Measurements from ENCODE around the gene GALNT11. TPM values are rescaled to one million over a fixed set of nuclear protein-coding genes. Genes with fewer than 3 reads are reported as not detected.

The GALNT11 gene
- total RNA-seq, 4 donors from 2014 or later: 46.8 to 60.2 (median 51.8) TPM

- Histone ChIP-seq H3K36me3 (peaks cover 0 to 19% of the 10 kb centered on the region in 2 donors), H3K27me3 (no peaks in the 10 kb centered on the region), H3K4me1 (no peaks in the 10 kb centered on the region), H3K9me3 (no peaks in the 10 kb centered on the region), H3K27ac (no peak overlapping the region), H3K4me3 (no peak overlapping the region)
- WGBS, 2 donors (ENCODE audit: low coverage in 1 of 2): 90 to 93% methylated on average over 1 of the region's 1 CpG
- TF ChIP-seq POLR2A (IDR thresholded peaks at IDR 0.05) (no peak), POLR2AphosphoS5 (IDR thresholded peaks at IDR 0.05) (no peak), EP300 (IDR thresholded peaks at IDR 0.05) (no peak)
- TF ChIP-seq, protein P1, sequence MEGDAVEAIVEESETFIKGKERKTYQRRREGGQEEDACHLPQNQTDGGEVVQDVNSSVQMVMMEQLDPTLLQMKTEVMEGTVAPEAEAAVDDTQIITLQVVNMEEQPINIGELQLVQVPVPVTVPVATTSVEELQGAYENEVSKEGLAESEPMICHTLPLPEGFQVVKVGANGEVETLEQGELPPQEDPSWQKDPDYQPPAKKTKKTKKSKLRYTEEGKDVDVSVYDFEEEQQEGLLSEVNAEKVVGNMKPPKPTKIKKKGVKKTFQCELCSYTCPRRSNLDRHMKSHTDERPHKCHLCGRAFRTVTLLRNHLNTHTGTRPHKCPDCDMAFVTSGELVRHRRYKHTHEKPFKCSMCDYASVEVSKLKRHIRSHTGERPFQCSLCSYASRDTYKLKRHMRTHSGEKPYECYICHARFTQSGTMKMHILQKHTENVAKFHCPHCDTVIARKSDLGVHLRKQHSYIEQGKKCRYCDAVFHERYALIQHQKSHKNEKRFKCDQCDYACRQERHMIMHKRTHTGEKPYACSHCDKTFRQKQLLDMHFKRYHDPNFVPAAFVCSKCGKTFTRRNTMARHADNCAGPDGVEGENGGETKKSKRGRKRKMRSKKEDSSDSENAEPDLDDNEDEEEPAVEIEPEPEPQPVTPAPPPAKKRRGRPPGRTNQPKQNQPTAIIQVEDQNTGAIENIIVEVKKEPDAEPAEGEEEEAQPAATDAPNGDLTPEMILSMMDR (IDR thresholded peaks at IDR 0.05): no peak
- no peak for ATAC-seq
Measured at GRCh38 chr7:152095771-152096170, 70.3 kb downstream of the GALNT11 start.

DNA sequence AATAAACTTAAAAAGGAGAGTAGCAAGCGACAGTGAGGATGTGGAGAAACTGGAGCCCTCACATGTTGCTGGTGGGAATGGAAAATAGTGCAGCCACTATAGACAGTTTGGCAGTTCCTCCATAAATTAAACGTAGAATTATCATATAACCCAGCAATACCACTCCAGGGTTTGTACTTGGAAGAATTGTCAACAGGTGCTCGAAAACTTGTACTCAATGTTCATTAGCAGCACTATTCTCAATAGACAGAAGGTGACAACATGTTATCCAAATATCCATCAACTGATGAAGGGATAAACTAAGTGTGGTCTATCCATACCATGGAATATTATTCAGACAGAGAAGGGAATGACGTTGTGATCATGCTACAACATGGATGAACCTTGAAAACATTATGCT, 71.9 kb downstream of the GALNT11 start:
- no peaks in the 10 kb centered on the region for H3K9me3 ChIP-seq
- H3K27ac ChIP-seq: no peak overlapping the region
- ATAC-seq: no peak

GRCh38 chr7:152103066-152103465, 77.6 kb downstream of the GALNT11 start:
- Histone ChIP-seq H3K27ac (no peak overlapping the region), H3K9me3 (no peaks in the 10 kb centered on the region), H3K4me1 (peaks cover 0 to 10% (median 0%) of the 10 kb centered on the region in 3 donors), H3K4me3 (no peak overlapping the region), H3K27me3 (no peaks in the 10 kb centered on the region), H3K36me3 (peaks cover 0 to 72% of the 10 kb centered on the region in 2 donors)
- ATAC-seq: no peak
- 85 to 90% methylated on average over 3 to 7 of the region's 7 CpGs for WGBS, 2 donors (ENCODE audit: low coverage in 1 of 2)
- TF ChIP-seq POLR2AphosphoS5 (IDR thresholded peaks at IDR 0.05) (no peak), POLR2A (IDR thresholded peaks at IDR 0.05) (no peak), EP300 (IDR thresholded peaks at IDR 0.05) (no peak)
- TF ChIP-seq, protein P1 (IDR thresholded peaks at IDR 0.05): no peak

More for the DNA sequence above, 71.9 kb downstream of the GALNT11 start:
- Histone ChIP-seq H3K4me3 (no peak overlapping the region), H3K36me3 (peaks cover 0 to 33% of the 10 kb centered on the region in 2 donors), H3K4me1 (no peaks in the 10 kb centered on the region), H3K27me3 (no peaks in the 10 kb centered on the region)
- TF ChIP-seq POLR2AphosphoS5 (IDR thresholded peaks at IDR 0.05) (no peak), POLR2A (IDR thresholded peaks at IDR 0.05) (no peak)
- WGBS, 2 donors (ENCODE audit: low coverage in 1 of 2): 87 to 89% methylated on average over 4 of the region's 4 CpGs

- peaks cover 0 to 10% (median 0%) of the 10 kb centered on the region in 3 donors for H3K4me1 ChIP-seq
- no peak for ATAC-seq
- H3K27ac ChIP-seq: no peak overlapping the region
- no peaks in the 10 kb centered on the region for H3K27me3 ChIP-seq
- H3K9me3 ChIP-seq: no peaks in the 10 kb centered on the region
- 43 to 47% methylated on average over 4 to 5 of the region's 5 CpGs for WGBS, 2 donors (ENCODE audit: low coverage in 1 of 2)
- TF ChIP-seq POLR2A (IDR thresholded peaks at IDR 0.05): no peak
- no peak overlapping the region for H3K4me3 ChIP-seq
- H3K36me3 ChIP-seq: peaks cover 0 to 78% of the 10 kb centered on the region in 2 donors
Measured at GRCh38 chr7:152103691-152104090, 78.2 kb downstream of the GALNT11 start.

DNA sequence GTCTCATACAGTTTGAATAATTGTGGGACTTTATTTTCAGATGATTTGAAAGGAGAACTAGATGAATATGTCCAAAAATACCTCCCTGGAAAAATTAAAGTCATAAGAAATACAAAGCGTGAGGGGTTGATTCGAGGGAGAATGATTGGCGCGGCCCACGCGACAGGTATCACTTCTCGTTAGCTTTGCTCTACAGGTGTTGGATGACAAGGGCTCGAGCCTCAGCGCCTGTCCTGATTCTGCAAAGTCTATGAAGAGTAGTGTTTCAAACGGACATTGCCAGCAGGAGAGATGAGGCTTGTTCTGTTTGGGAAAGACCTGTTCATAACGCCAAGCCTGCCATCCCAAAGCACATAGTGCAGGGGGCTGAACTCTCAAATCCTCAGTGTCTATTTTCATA, 79.7 kb downstream of the GALNT11 start:
- no peak for ATAC-seq
- TF ChIP-seq EP300 (IDR thresholded peaks at IDR 0.05): no peak
- no peak for TF ChIP-seq POLR2AphosphoS5 (IDR thresholded peaks at IDR 0.05)
- TF ChIP-seq, protein P1 (IDR thresholded peaks at IDR 0.05): no peak
- no peak for TF ChIP-seq POLR2A (IDR thresholded peaks at IDR 0.05)
- Histone ChIP-seq H3K4me3 (no peak overlapping the region), H3K9me3 (no peaks in the 10 kb centered on the region), H3K4me1 (peaks cover 0 to 10% (median 0%) of the 10 kb centered on the region in 3 donors), H3K27me3 (no peaks in the 10 kb centered on the region), H3K36me3 (peaks cover 0 to 90% of the 10 kb centered on the region in 2 donors), H3K27ac (no peak overlapping the region)
- 91 to 94% methylated on average over 8 to 11 of the region's 11 CpGs for WGBS, 2 donors (ENCODE audit: low coverage in 1 of 2)

GRCh38 chr7:152106990-152107389, 81.5 kb downstream of the GALNT11 start:
- no peak for ATAC-seq
- no peak overlapping the region for H3K4me3 ChIP-seq
- peaks cover 0 to 91% of the 10 kb centered on the region in 2 donors for H3K36me3 ChIP-seq
- no peak overlapping the region for H3K27ac ChIP-seq
- H3K27me3 ChIP-seq: no peaks in the 10 kb centered on the region
- TF ChIP-seq POLR2AphosphoS5 (IDR thresholded peaks at IDR 0.05): no peak
- TF ChIP-seq EP300 (IDR thresholded peaks at IDR 0.05): no peak
- no peak for TF ChIP-seq POLR2A (IDR thresholded peaks at IDR 0.05)
- TF ChIP-seq, protein P1 (IDR thresholded peaks at IDR 0.05): no peak
- H3K9me3 ChIP-seq: no peaks in the 10 kb centered on the region
- whole genome bisulfite sequencing, 2 donors (ENCODE audit: low coverage in 1 of 2): 73 to 81% methylated on average over 4 of the region's 4 CpGs
- H3K4me1 ChIP-seq: peaks cover 0 to 10% (median 0%) of the 10 kb centered on the region in 3 donors

Measured in gastroesophageal sphincter (tissue), 4 donors.